22Rv1 (cell line): Measurements from ENCODE around the gene TMED10.

ENCODE experiments used
- CTCF ChIP-seq: fragments of 450-650 bp; IDR thresholded peaks from 2 replicates; pipeline ENCODE4 v1.5.1; 2017; ENCODE audit warnings: mild to moderate bottlenecking
- ZFX ChIP-seq: fragments of 450-650 bp; IDR thresholded peaks from 2 replicates; pipeline ENCODE4 v1.6.1; 2017; ENCODE audit warnings: antibody characterized with exemption, borderline replicate concordance

- TF ChIP-seq CTCF: no peak
- TF ChIP-seq ZFX: no peak
These were observed 5.1 kb upstream of the TMED10 start for GRCh38 chr14:75181293-75182062.
